OCI-LY3 (cell line): ENCODE measurements around the gene MCM7.

Source experiments
- H2AFZ ChIP-seq: fragments of 200-600, 300-600 bp; shearing (Covaris generic); 2 replicates; pipeline ENCODE4 v1.6.0; 2014; ENCODE audit warnings: antibody characterized with exemption, low read depth, low read length
- H3K27ac ChIP-seq: fragments of 200-600, 300-600 bp; sonication (generic); 2 replicates; pipeline ENCODE4 v1.5.1; 2014; ENCODE audit warnings: mild to moderate bottlenecking, low read length, moderate library complexity, mixed read lengths
- H3K27me3 ChIP-seq: fragments of 200-600, 300-600 bp; sonication (generic); 2 replicates; pipeline ENCODE4 v1.6.1; 2014; ENCODE audit warnings: low read depth, low read length, mixed read lengths
- H3K36me3 ChIP-seq: fragments of 200-600, 300-600 bp; sonication (generic); replicated peaks from 2 replicates; pipeline ENCODE3; 2014; ENCODE audit warnings: low read depth, low read length, mixed read lengths
- H3K4me1 ChIP-seq: fragments of 300-600, 200-600 bp; sonication (generic); 2 replicates; pipeline ENCODE4 v1.6.1; 2014; ENCODE audit warnings: low read length, mixed read lengths
- H3K4me2 ChIP-seq: fragments of 200-600, 300-600 bp; sonication (generic); 2 replicates; pipeline ENCODE4 v1.6.1; 2014; ENCODE audit warnings: low read length, mixed read lengths
- H3K4me3 ChIP-seq: fragments of 300-600, 200-600 bp; sonication (generic); 2 replicates; pipeline ENCODE4 v1.5.1; 2014; ENCODE audit warnings: antibody characterized with exemption, mild to moderate bottlenecking, low read length, moderate library complexity
- H3K79me2 ChIP-seq: fragments of 300-600, 200-600 bp; shearing (Covaris generic); 2 replicates; pipeline ENCODE4 v1.6.1; 2014; ENCODE audit warnings: mild to moderate bottlenecking, low read length, mixed read lengths
- H3K9ac ChIP-seq: fragments of 300-600, 200-600 bp; shearing (Covaris generic); 2 replicates; pipeline ENCODE4 v1.6.0; 2014; ENCODE audit warnings: mild to moderate bottlenecking, low read length, moderate library complexity
- H3K9me3 ChIP-seq: fragments of 200-600, 300-600 bp; shearing (Covaris generic); 2 replicates; pipeline ENCODE4 v1.6.1; 2014; ENCODE audit warnings: low read length, mixed read lengths; ENCODE audit not compliant: insufficient read depth
- H4K20me1 ChIP-seq: fragments of 200-600, 300-600 bp; sonication (generic); 2 replicates; pipeline ENCODE4 v1.6.1; 2016; ENCODE audit warnings: low read length, mixed read lengths; ENCODE audit not compliant: insufficient read depth
- EZH2phosphoT487 ChIP-seq: fragments of 200-600 bp; shearing (Covaris generic); IDR thresholded peaks from 2 replicates; pipeline ENCODE4 v1.6.1; 2018; ENCODE audit warnings: antibody characterized with exemption, mixed run types, low read depth
- TF ChIP-seq, protein P1 (sequence below): fragments of 200-600, 300-600 bp; sonication (generic); IDR thresholded peaks from 2 replicates; pipeline ENCODE4 v1.5.1; 2014; ENCODE audit warnings: antibody characterized with exemption, low read length, low read depth

MCM7 gene

GRCh38 chr7:100065452-100066186 is 35.6 kb downstream of the MCM7 start:
- Histone ChIP-seq H3K27ac (no peak overlapping the region), H4K20me1 (no peaks in the 10 kb centered on the region), H3K79me2 (peaks cover under 1% of the 10 kb centered on the region; the same call in 1 of the 2 replicates), H3K9ac (no peak overlapping the region), H2AFZ (no peak overlapping the region), H3K36me3 (peaks cover 26% of the 10 kb centered on the region), H3K9me3 (peaks cover 2% of the 10 kb centered on the region; the same call in 1 of the 2 replicates), H3K4me2 (no peak overlapping the region), H3K27me3 (no peaks in the 10 kb centered on the region), H3K4me1 (no peaks in the 10 kb centered on the region), H3K4me3 (no peak overlapping the region)
- TF ChIP-seq, protein P1, sequence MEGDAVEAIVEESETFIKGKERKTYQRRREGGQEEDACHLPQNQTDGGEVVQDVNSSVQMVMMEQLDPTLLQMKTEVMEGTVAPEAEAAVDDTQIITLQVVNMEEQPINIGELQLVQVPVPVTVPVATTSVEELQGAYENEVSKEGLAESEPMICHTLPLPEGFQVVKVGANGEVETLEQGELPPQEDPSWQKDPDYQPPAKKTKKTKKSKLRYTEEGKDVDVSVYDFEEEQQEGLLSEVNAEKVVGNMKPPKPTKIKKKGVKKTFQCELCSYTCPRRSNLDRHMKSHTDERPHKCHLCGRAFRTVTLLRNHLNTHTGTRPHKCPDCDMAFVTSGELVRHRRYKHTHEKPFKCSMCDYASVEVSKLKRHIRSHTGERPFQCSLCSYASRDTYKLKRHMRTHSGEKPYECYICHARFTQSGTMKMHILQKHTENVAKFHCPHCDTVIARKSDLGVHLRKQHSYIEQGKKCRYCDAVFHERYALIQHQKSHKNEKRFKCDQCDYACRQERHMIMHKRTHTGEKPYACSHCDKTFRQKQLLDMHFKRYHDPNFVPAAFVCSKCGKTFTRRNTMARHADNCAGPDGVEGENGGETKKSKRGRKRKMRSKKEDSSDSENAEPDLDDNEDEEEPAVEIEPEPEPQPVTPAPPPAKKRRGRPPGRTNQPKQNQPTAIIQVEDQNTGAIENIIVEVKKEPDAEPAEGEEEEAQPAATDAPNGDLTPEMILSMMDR = no peak
- no peak for TF ChIP-seq EZH2phosphoT487

GRCh38 chr7:100064162-100064561 is 37.0 kb downstream of the MCM7 start:
- Histone ChIP-seq H3K79me2 (no peaks in the 10 kb centered on the region), H3K4me1 (peaks cover 2% of the 10 kb centered on the region), H3K27me3 (no peaks in the 10 kb centered on the region), H3K27ac (no peak overlapping the region), H3K9me3 (no peaks in the 10 kb centered on the region), H3K36me3 (peaks cover 17% of the 10 kb centered on the region), H2AFZ (no peak overlapping the region), H4K20me1 (no peaks in the 10 kb centered on the region), H3K9ac (no peak overlapping the region), H3K4me3 (no peak overlapping the region), H3K4me2 (no peak overlapping the region)
- TF ChIP-seq EZH2phosphoT487 = no peak
- TF ChIP-seq, protein P1 = no peak

DNA sequence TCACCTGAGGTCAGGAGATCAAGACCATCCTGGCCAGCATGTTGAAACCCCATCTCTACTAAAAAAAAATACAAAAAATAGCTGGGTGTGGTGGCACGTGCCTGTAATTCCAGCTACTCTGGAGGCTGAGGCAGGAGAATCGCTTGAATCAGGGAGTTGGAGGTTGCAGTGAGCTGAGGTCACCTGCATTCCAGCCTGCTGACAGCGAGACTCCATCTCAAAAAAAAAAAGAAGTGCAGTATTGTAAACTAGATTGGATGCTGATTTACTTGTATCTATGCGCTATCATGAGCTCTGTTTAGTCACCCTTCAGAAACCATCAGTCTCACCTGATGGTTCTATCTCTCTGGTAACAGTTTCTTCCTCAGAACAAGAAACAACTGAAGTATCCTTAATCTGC is 37.8 kb downstream of the MCM7 start:
- TF ChIP-seq, protein P1 = no peak
- no peak for TF ChIP-seq EZH2phosphoT487
- Histone ChIP-seq H3K27ac (no peak overlapping the region), H3K4me3 (no peak overlapping the region), H3K4me1 (peaks cover 6% of the 10 kb centered on the region), H3K79me2 (no peaks in the 10 kb centered on the region), H3K9me3 (no peaks in the 10 kb centered on the region), H4K20me1 (no peaks in the 10 kb centered on the region), H3K27me3 (no peaks in the 10 kb centered on the region), H3K36me3 (peaks cover 21% of the 10 kb centered on the region), H3K4me2 (no peak overlapping the region), H3K9ac (no peak overlapping the region), H2AFZ (no peak overlapping the region)

- no peaks in the 10 kb centered on the region for H4K20me1 ChIP-seq
- H3K4me2 ChIP-seq = no peak overlapping the region
- no peak overlapping the region for H3K27ac ChIP-seq
- H3K4me3 ChIP-seq = no peak overlapping the region
- H3K36me3 ChIP-seq = peaks cover 18% of the 10 kb centered on the region
- no peak overlapping the region for H2AFZ ChIP-seq
- no peaks in the 10 kb centered on the region for H3K79me2 ChIP-seq
- H3K9me3 ChIP-seq = no peaks in the 10 kb centered on the region
- no peak overlapping the region for H3K9ac ChIP-seq
- no peaks in the 10 kb centered on the region for H3K27me3 ChIP-seq
- TF ChIP-seq, protein P1 = no peak
- H3K4me1 ChIP-seq = peaks cover 6% of the 10 kb centered on the region
Measured at GRCh38 chr7:100061518-100062193, 39.5 kb downstream of the MCM7 start.
